PC-9 (cell line): ENCODE data around the gene OR1S1.

Experiments
- EZH2 ChIP-seq: fragments of 200-600 bp; sonication (generic); IDR thresholded peaks from 2 replicates; pipeline ENCODE4 v1.8.0; 2017; ENCODE audit warnings: antibody characterized with exemption, low read depth
- TF ChIP-seq, protein P1 (sequence below): fragments of 200-600 bp; sonication (generic); conservative IDR thresholded peaks from 2 replicates; pipeline ENCODE4 v1.6.1; 2017; ENCODE audit warnings: mixed run types, antibody characterized with exemption, mild to moderate bottlenecking, moderate library complexity

DNA sequence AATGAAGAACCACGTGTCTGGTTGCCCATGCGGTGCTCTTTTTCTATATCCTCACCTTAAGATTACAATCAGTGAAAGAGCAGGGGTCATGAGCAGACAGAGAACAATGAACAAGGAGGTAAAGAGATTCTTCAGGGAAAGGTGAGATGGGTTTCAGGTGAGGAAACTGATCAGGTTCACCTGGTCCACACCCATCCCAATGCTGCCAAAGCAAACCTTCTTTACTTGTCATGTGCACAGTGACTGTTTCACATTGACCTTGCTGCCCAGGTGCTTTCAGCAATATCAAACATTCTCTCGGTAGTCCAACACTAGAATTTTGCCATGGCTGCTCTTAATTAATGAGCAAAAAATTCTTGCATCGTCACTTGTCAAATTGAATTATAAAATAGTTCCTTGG is 48.1 kb upstream of the OR1S1 start:
- TF ChIP-seq, protein P1, sequence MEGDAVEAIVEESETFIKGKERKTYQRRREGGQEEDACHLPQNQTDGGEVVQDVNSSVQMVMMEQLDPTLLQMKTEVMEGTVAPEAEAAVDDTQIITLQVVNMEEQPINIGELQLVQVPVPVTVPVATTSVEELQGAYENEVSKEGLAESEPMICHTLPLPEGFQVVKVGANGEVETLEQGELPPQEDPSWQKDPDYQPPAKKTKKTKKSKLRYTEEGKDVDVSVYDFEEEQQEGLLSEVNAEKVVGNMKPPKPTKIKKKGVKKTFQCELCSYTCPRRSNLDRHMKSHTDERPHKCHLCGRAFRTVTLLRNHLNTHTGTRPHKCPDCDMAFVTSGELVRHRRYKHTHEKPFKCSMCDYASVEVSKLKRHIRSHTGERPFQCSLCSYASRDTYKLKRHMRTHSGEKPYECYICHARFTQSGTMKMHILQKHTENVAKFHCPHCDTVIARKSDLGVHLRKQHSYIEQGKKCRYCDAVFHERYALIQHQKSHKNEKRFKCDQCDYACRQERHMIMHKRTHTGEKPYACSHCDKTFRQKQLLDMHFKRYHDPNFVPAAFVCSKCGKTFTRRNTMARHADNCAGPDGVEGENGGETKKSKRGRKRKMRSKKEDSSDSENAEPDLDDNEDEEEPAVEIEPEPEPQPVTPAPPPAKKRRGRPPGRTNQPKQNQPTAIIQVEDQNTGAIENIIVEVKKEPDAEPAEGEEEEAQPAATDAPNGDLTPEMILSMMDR: no peak
- TF ChIP-seq EZH2: no peak
